CD4-positive, alpha-beta T cell treated with Interleukin-15 for 1 hour (primary cell): Measurements from ENCODE around the gene DHX16.

Source experiments
- DNase-seq: peaks from one replicate; pipeline ENCODE4 v3.0.0-alpha.2; 2020

The DHX16 gene

GRCh38 chr6:30626484-30627366 is 46.1 kb downstream of the DHX16 start, which contains the start of gene ATAT1:
Gene ATAT1, plus strand, starts transcription at chr6:30626874.
- DNase-seq, result peak; percentile 89

- DNase-seq, result no peak
Observed at GRCh38 chr6:30625511-30625910, 47.3 kb downstream of the DHX16 start.

GRCh38 chr6:30619561-30619960 is 53.2 kb downstream of the DHX16 start:
- DNase-seq, result no peak

GRCh38 chr6:30618270-30618797 is 54.5 kb downstream of the DHX16 start:
- DNase-seq, result no peak

- peak; percentile 99 for DNase-seq
Observed at GRCh38 chr6:30617565-30618269, 55.1 kb downstream of the DHX16 start, which contains the start of gene MRPS18B. Gene MRPS18B, plus strand, starts transcription at chr6:30617840. Its CDS starts 26 bp downstream, at chr6:30617866.

DNA sequence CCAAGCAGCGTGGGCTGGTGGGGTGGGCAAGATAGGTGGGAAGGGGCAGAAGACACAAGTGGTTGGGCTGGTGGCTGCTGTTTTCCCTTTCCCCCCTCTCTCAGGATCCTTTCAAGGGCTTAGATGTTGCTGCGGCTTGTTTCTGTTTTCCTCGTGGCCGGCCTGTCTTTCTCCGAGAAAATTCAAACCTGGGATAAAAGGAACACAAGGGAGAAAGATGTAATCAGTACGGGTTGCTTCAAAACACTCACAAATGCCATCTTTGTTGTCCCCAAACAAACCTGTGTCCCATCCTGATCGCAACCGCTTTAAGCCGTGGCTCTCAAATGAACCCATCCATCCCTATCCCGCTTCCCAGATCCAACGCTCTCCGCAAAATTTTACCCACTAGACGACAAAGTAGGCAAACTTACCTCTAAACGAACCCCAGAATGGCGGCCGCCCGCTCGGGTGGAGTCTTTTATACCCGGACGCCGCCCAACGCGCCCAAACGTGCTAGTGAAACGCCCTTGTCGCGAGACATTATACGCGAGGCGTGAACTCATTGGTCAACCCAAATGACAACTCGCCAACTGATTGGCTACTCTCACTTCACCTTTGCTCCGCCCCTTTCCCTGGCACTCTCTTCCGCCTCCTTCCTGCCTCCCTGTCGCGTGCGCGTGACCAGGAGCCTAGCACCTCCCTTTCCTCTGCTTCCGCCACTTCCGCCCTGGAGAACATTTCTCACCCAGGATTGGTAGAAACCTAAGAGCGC is 55.8 kb downstream of the DHX16 start, which contains the start of gene PPP1R10:
Gene PPP1R10 (minus strand): TSS at position 433 of the 754 bp plus-strand sequence. CDS start 7,299 bp downstream, outside the sequence.
- DNase-seq, result peak; percentile 100

- DNase-seq, result peak; percentile 58
Observed at GRCh38 chr6:30615958-30616810, 56.6 kb downstream of the DHX16 start.

GRCh38 chr6:30615219-30615957 is 57.4 kb downstream of the DHX16 start:
- DNase-seq, result peak; percentile 58

GRCh38 chr6:30614843-30615218 is 58.0 kb downstream of the DHX16 start:
- DNase-seq, result peak; percentile 95

DNA sequence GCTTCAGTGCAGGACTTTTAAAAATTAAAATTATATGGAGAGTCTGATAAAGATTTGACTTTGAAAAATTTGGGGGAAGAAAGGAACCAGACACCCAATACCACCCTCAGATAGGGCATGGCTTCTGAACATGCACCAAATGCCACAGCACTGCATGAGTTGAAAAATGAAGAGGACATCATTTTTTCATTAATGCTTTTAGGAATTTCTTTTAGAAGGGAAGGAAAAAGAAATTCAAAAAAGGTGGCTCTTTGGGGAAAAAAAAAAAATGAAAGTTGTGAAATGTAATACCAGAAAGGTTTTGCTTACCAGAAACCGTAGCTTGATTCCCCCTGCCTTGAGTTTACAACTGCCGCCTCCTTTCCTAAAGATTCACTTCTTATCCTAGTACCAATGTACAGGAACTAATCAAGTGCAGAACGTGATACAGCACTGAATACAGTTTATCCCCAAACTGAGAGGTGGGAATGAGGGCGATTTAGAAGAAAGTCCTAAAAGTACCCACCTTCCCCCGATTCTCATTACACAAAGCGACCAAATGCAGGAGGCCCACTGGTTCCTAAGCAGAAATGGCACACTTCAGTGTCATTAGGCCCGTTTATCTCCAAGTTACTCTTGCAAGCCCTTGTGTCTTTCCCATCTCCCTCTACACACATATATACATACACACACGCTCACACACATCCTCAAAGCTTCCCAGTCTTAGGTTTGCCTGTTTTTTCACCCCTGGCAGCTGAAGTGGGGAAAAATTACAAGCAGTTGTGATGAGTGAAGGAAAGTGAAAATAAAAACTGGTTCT is 58.6 kb downstream of the DHX16 start:
- no peak for DNase-seq

GRCh38 chr6:30613251-30614043 is 59.4 kb downstream of the DHX16 start:
- no peak for DNase-seq

DNA sequence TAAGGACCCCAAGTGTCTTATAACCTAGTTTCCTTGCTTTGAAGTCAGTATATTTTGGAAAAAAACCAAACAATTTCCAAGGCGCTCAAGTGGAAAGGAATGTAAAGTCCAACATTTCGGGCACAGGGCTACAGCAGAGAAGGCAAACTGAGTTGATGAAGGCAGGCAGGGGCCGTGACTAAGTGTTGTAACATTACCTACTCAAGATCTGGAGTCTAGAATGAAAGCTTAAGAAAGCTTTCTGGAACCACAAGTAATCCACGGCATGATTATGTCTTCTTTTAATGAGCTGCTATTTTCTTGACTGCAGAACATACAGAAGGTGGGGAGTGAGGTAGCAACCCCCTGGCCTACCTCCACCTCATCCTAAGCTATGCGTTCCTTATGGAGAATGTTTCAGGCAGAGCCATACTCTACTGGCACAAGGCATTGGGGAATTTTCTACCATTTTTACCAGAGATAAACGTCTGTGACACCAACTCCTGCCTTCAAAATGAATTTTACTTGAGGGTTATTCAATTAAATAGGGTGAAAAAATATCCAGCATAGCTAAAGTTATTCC is 60.0 kb downstream of the DHX16 start:
- no peak for DNase-seq

- no peak for DNase-seq
Observed at GRCh38 chr6:30612213-30612612, 60.6 kb downstream of the DHX16 start.

DNA sequence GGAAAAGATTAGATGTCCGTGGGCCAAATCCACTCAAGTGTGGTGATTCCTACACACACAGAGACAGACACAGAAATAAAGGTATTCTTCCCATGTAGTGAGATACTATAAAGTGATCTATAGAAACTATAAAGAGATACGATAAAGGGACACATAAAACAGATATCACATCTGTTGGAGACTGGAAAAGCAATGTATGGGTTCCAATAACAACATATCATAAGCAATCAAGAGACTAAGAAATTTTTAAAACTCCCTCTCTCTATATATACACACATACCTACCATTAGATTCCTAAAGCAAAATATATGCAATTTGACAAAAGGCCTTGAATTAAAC is 61.0 kb downstream of the DHX16 start:
- no peak for DNase-seq

- DNase-seq, result no peak
Observed at GRCh38 chr6:30611150-30611855, 61.5 kb downstream of the DHX16 start.

GRCh38 chr6:30610065-30610464 is 62.7 kb downstream of the DHX16 start:
- DNase-seq, result no peak

GRCh38 chr6:30603961-30604360 is 68.8 kb downstream of the DHX16 start:
- DNase-seq, result no peak
